ENCODE results near the gene ZNF462.
"Not testable (repeated sequence)": the region's sequence is repeated elsewhere in the genome, so short reads cannot be mapped to it uniquely, and the experiment has no call there.

Gene ZNF462

GRCh38 chr9:106962615-106963363 lies 99.8 kb downstream of the ZNF462 start:
- no peak for DNase-seq (ENCODE audit: low read depth)

- no peak for DNase-seq (ENCODE audit: low read depth)
These were observed 100.7 kb downstream of the ZNF462 start for GRCh38 chr9:106963684-106964083.

- DNase-seq (ENCODE audit: low read depth), result no peak
These were observed 101.4 kb downstream of the ZNF462 start for GRCh38 chr9:106964329-106964728.

- no peak for DNase-seq (ENCODE audit: low read depth)
These were observed 102.0 kb downstream of the ZNF462 start for GRCh38 chr9:106964822-106965525.

GRCh38 chr9:106966481-106966880 lies 103.5 kb downstream of the ZNF462 start:
- no peak for DNase-seq (ENCODE audit: low read depth)

- no peak for DNase-seq (ENCODE audit: low read depth)
These were observed 106.7 kb downstream of the ZNF462 start for GRCh38 chr9:106969696-106970095.

GRCh38 chr9:106970219-106970975 lies 107.4 kb downstream of the ZNF462 start:
- DNase-seq (ENCODE audit: low read depth), result no peak

GRCh38 chr9:106970976-106971457 lies 108.1 kb downstream of the ZNF462 start:
- no peak for DNase-seq (ENCODE audit: low read depth)

- no peak for DNase-seq (ENCODE audit: low read depth)
These were observed 109.1 kb downstream of the ZNF462 start for GRCh38 chr9:106972082-106972481.

- no peak for DNase-seq (ENCODE audit: low read depth)
These were observed 111.4 kb downstream of the ZNF462 start for GRCh38 chr9:106974341-106974740.

GRCh38 chr9:106976772-106977171 lies 113.8 kb downstream of the ZNF462 start:
- DNase-seq (ENCODE audit: low read depth), result no peak

- DNase-seq (ENCODE audit: low read depth), result no peak
These were observed 117.7 kb downstream of the ZNF462 start for GRCh38 chr9:106980551-106981101.

- DNase-seq (ENCODE audit: low read depth), result no peak
These were observed 118.7 kb downstream of the ZNF462 start for GRCh38 chr9:106981396-106982287.

- no peak for DNase-seq (ENCODE audit: low read depth)
These were observed 119.7 kb downstream of the ZNF462 start for GRCh38 chr9:106982636-106983035.

- DNase-seq (ENCODE audit: low read depth), result no peak
These were observed 120.4 kb downstream of the ZNF462 start for GRCh38 chr9:106983346-106983745.

- DNase-seq (ENCODE audit: low read depth), result not testable (repeated sequence)
These were observed 126.9 kb downstream of the ZNF462 start for GRCh38 chr9:106989904-106990303.

- DNase-seq (ENCODE audit: low read depth), result no peak
These were observed 129.2 kb downstream of the ZNF462 start for GRCh38 chr9:106992186-106992585.

- no peak for DNase-seq (ENCODE audit: low read depth)
These were observed 130.6 kb downstream of the ZNF462 start for GRCh38 chr9:106993603-106994002.

GRCh38 chr9:106994463-106994862 lies 131.5 kb downstream of the ZNF462 start:
- DNase-seq (ENCODE audit: low read depth), result no peak

- DNase-seq (ENCODE audit: low read depth), result no peak
These were observed 137.3 kb downstream of the ZNF462 start for GRCh38 chr9:107000218-107000617.

- DNase-seq (ENCODE audit: low read depth), result no peak
These were observed 142.2 kb downstream of the ZNF462 start for GRCh38 chr9:107005201-107005600.

Measured in T-helper 22 cell (primary cell).